Naive thymus-derived CD4-positive, alpha-beta T cell (primary cell): Measurements from ENCODE around the gene AFG3L2. TPM values are rescaled to one million over a fixed set of nuclear protein-coding genes. Genes with fewer than 3 reads are reported as not detected.
"Not testable (repeated sequence)": the region's sequence is repeated elsewhere in the genome, so short reads cannot be mapped to it uniquely, and the experiment has no call there.

Source experiments
- ATAC-seq: fragments of 150-1000 bp; cut with Tn5 transposase; 2 replicates; pipeline ENCODE4 v1.10.0; 2021; ENCODE audit warnings: mild to moderate bottlenecking, moderate library complexity
- CTCF ChIA-PET: fragments of 350-600 bp; sonication (Branson Sonifier 250); formaldehyde crosslinking; loops from one replicate; lab custom pipeline; 2021; ENCODE audit warnings: antibody characterized with exemption; lab: Charles Lee
- POLR2A ChIA-PET: fragments of 350-600 bp; sonication (Branson Sonifier 250); formaldehyde crosslinking; loops from one replicate; lab custom pipeline; 2021; ENCODE audit warnings: antibody characterized with exemption, inconsistent platforms; lab: Charles Lee
- DNase-seq, 9 donors: peaks; one replicate each; pipeline versions ENCODE4 v3.0.0 to v3.0.0-alpha.2; 2020 to 2022; ENCODE audit warnings: mixed read lengths in 1 of 9
- H3K27ac ChIP-seq: one replicate; pipeline ENCODE4 v1.7.0; 2013; ENCODE audit warnings: mild to moderate bottlenecking, low read depth, low read length, moderate library complexity
- H3K27me3 ChIP-seq, 2 donors: one replicate each; pipeline ENCODE4 v1.7.0; 2013; ENCODE audit warnings: low read length in 2 of 2, mild to moderate bottlenecking in 2 of 2, moderate library complexity in 2 of 2; ENCODE audit not compliant: control insufficient read depth in 2 of 2, insufficient read depth in 2 of 2
- H3K36me3 ChIP-seq, 3 experiments: 1 replicate in 2 of 3; 2 replicates in 1 of 3; pipeline ENCODE4 v1.7.0; 2013; ENCODE audit warnings: low read length in 3 of 3, mild to moderate bottlenecking in 3 of 3, moderate library complexity in 1 of 3; ENCODE audit not compliant: insufficient read depth in 3 of 3, control insufficient read depth in 2 of 3
- H3K4me1 ChIP-seq, 2 donors: one replicate each; pipeline ENCODE4 v1.7.0; 2013; ENCODE audit warnings: low read length in 2 of 2, mild to moderate bottlenecking in 2 of 2, moderate library complexity in 1 of 2; ENCODE audit not compliant: control insufficient read depth in 2 of 2, insufficient read depth in 2 of 2
- H3K4me3 ChIP-seq: 2 replicates; pipeline ENCODE4 v1.7.0; 2013; ENCODE audit warnings: mild to moderate bottlenecking, low read length
- H3K9me3 ChIP-seq, 3 experiments: 1 replicate in 2 of 3; 2 replicates in 1 of 3; pipeline ENCODE4 v1.7.0; 2013; ENCODE audit warnings: low read length in 3 of 3; ENCODE audit not compliant: control insufficient read depth in 2 of 3
- H3K27ac Mint-ChIP-seq, 9 donors: one replicate each; pipeline ENCODE4 v1.8.0; 2020 to 2022; ENCODE audit warnings: mixed read lengths in 9 of 9, mild to moderate bottlenecking in 8 of 9, moderate library complexity in 5 of 9, inconsistent platforms in 2 of 9
- H3K27me3 Mint-ChIP-seq, 5 donors: one replicate each; pipeline ENCODE4 v1.8.0; 2021 to 2022; ENCODE audit warnings: mixed read lengths in 5 of 5, mild to moderate bottlenecking in 1 of 5
- H3K36me3 Mint-ChIP-seq, 5 donors: one replicate each; pipeline ENCODE4 v1.8.0; 2020 to 2022; ENCODE audit warnings: mixed read lengths in 5 of 5, mild to moderate bottlenecking in 3 of 5, inconsistent platforms in 1 of 5
- H3K4me1 Mint-ChIP-seq, 7 donors: one replicate each; pipeline ENCODE4 v1.8.0; 2020 to 2022; ENCODE audit warnings: mixed read lengths in 7 of 7, mild to moderate bottlenecking in 3 of 7, inconsistent platforms in 1 of 7
- H3K4me3 Mint-ChIP-seq, 10 donors: one replicate each; pipeline ENCODE4 v1.8.0; 2020 to 2022; ENCODE audit warnings: mild to moderate bottlenecking in 10 of 10, mixed read lengths in 10 of 10, moderate library complexity in 6 of 10, inconsistent platforms in 2 of 10
- H3K9me3 Mint-ChIP-seq, 11 donors: one replicate each; pipeline ENCODE4 v1.8.0; 2020 to 2022; ENCODE audit warnings: mixed read lengths in 11 of 11, mild to moderate bottlenecking in 4 of 11, inconsistent platforms in 1 of 11, moderate library complexity in 1 of 11
- intact Hi-C, 2 donors: fragments of 100-400 bp; cut with micrococcal nuclease; formaldehyde crosslinking; loops; one replicate each; pipeline ENCODE4 v1.15.1; 2023
- polyA plus RNA-seq, 2 donors: library from polyadenylated mRNA; unstranded; fragments of 300-500 nt; fragmentation: Illumina TruSeq; gene quantifications; one replicate each; pipeline ENCODE4 v1.2.3, GENCODE V29; 2021
- total RNA-seq, 6 experiments: library from RNA in 5 of 6; stranded (reverse) in 5 of 6; gene quantifications; 1 replicate in 5 of 6; 2 replicates in 1 of 6; pipeline ENCODE4 v1.2.3 and lab custom pipeline; 2021 to 2026

Gene AFG3L2
- total and polyA plus RNA-seq, 7 experiments from 2014 or later: 26.3 to 42.3 (median 32.0) TPM

- intact Hi-C loops: loop anchor here in 1 of 2 donors (1.0 kb wide), 1 partner anchor 14 kb away; the partner anchor contains the start of gene PRELID3A
- DNase-seq: no peak
- no peaks in the 10 kb centered on the region for H3K4me1 ChIP-seq
- peak overlapping the region; percentile 34 to 94 (median 76) for H3K4me3 Mint-ChIP-seq
- no peak for ATAC-seq
- H3K27me3 Mint-ChIP-seq: peaks cover 3 to 18% (median 16%) of the 10 kb centered on the region in 5 donors
- peaks cover 0 to 3% of the 10 kb centered on the region in 2 donors for H3K27me3 ChIP-seq
- no peak overlapping the region for H3K27ac ChIP-seq
- no peaks in the 10 kb centered on the region for H3K9me3 Mint-ChIP-seq
- CTCF ChIA-PET: no interaction called here
- H3K9me3 ChIP-seq: no peaks in the 10 kb centered on the region
- peaks cover 4 to 13% (median 8%) of the 10 kb centered on the region in 7 donors for H3K4me1 Mint-ChIP-seq
- POLR2A ChIA-PET: no interaction called here
- no peaks in the 10 kb centered on the region for H3K36me3 ChIP-seq
- peak overlapping the region in 1 of 9 donors; percentile 74 for H3K27ac Mint-ChIP-seq
- H3K4me3 ChIP-seq: no peak overlapping the region
- H3K36me3 Mint-ChIP-seq: no peaks in the 10 kb centered on the region
These were observed 43.9 kb upstream of the AFG3L2 start for GRCh38 chr18:12420821-12421421.

GRCh38 chr18:12417687-12418086 lies 40.7 kb upstream of the AFG3L2 start:
- ChIA-PET POLR2A (interaction anchor here (0.6 kb wide), 1 partner anchor 10 kb away, joined by 3 read pairs; no protein-coding TSS in a partner anchor), CTCF (interaction anchor here (0.6 kb wide), 1 partner anchor 568 kb away, joined by 4 read pairs; no protein-coding TSS in a partner anchor)
- Histone ChIP-seq H3K27me3 (peaks cover 0 to 3% of the 10 kb centered on the region in 2 donors), H3K9me3 (no peaks in the 10 kb centered on the region), H3K27ac (no peak overlapping the region), H3K4me3 (no peak overlapping the region), H3K4me1 (no peaks in the 10 kb centered on the region), H3K36me3 (no peaks in the 10 kb centered on the region)
- no peaks in the 10 kb centered on the region for H3K36me3 Mint-ChIP-seq
- no peaks in the 10 kb centered on the region for H3K9me3 Mint-ChIP-seq
- ATAC-seq: no peak
- H3K27me3 Mint-ChIP-seq: peaks cover 3 to 10% (median 8%) of the 10 kb centered on the region in 5 donors
- no peak overlapping the region for H3K4me3 Mint-ChIP-seq
- peaks cover 4 to 13% (median 8%) of the 10 kb centered on the region in 7 donors for H3K4me1 Mint-ChIP-seq
- DNase-seq: no peak
- H3K27ac Mint-ChIP-seq: no peak overlapping the region
- intact Hi-C loops: no loop called here

- ATAC-seq: no peak
- peaks cover 3 to 4% (median 3%) of the 10 kb centered on the region in 5 donors for H3K27me3 Mint-ChIP-seq
- Histone ChIP-seq H3K9me3 (no peaks in the 10 kb centered on the region), H3K36me3 (no peaks in the 10 kb centered on the region), H3K27ac (no peak overlapping the region), H3K27me3 (peaks cover 0 to 3% of the 10 kb centered on the region in 2 donors), H3K4me1 (no peaks in the 10 kb centered on the region), H3K4me3 (no peak overlapping the region)
- H3K36me3 Mint-ChIP-seq: no peaks in the 10 kb centered on the region
- H3K4me1 Mint-ChIP-seq: peaks cover 3 to 12% (median 5%) of the 10 kb centered on the region in 7 donors
- CTCF ChIA-PET: no interaction called here
- H3K27ac Mint-ChIP-seq: no peak overlapping the region
- no peaks in the 10 kb centered on the region for H3K9me3 Mint-ChIP-seq
- intact Hi-C loops: no loop called here
- H3K4me3 Mint-ChIP-seq: no peak overlapping the region
- POLR2A ChIA-PET: no interaction called here
- DNase-seq: no peak
These were observed 39.2 kb upstream of the AFG3L2 start for GRCh38 chr18:12416098-12416729.

GRCh38 chr18:12411456-12411855 lies 34.4 kb upstream of the AFG3L2 start:
- intact Hi-C loops: no loop called here
- no peaks in the 10 kb centered on the region for H3K9me3 ChIP-seq
- no peaks in the 10 kb centered on the region for H3K36me3 Mint-ChIP-seq
- no peak overlapping the region for H3K27ac Mint-ChIP-seq
- ChIA-PET POLR2A (no interaction called here), CTCF (no interaction called here)
- no peak for ATAC-seq
- H3K4me1 ChIP-seq: peaks cover 5 to 10% of the 10 kb centered on the region in 2 donors
- no peaks in the 10 kb centered on the region for H3K27me3 ChIP-seq
- peaks cover 0 to 10% (median under 1%) of the 10 kb centered on the region in 5 donors for H3K27me3 Mint-ChIP-seq
- no peaks in the 10 kb centered on the region for H3K36me3 ChIP-seq
- H3K4me3 ChIP-seq: no peak overlapping the region
- H3K4me1 Mint-ChIP-seq: peaks cover 2 to 18% (median 16%) of the 10 kb centered on the region in 7 donors
- H3K9me3 Mint-ChIP-seq: no peaks in the 10 kb centered on the region
- no peak overlapping the region for H3K4me3 Mint-ChIP-seq
- H3K27ac ChIP-seq: no peak overlapping the region
- no peak for DNase-seq

- not testable (repeated sequence) for H3K9me3 Mint-ChIP-seq
These were observed 33.7 kb upstream of the AFG3L2 start for GRCh38 chr18:12410747-12411146.

GRCh38 chr18:12410081-12410481 lies 33.1 kb upstream of the AFG3L2 start:
- ChIA-PET CTCF (no interaction called here), POLR2A (no interaction called here)
- DNase-seq (no peak), ATAC-seq (no peak)
- no peaks in the 10 kb centered on the region for H3K9me3 ChIP-seq
- peaks cover 0 to 24% (median 13%) of the 10 kb centered on the region in 5 donors for H3K27me3 Mint-ChIP-seq
- H3K36me3 Mint-ChIP-seq: no peaks in the 10 kb centered on the region
- H3K4me1 ChIP-seq: peaks cover 9 to 13% of the 10 kb centered on the region in 2 donors
- no peaks in the 10 kb centered on the region for H3K36me3 ChIP-seq
- peak overlapping the region in 1 of 9 donors; percentile 22 for H3K27ac Mint-ChIP-seq
- no peaks in the 10 kb centered on the region for H3K9me3 Mint-ChIP-seq
- no peaks in the 10 kb centered on the region for H3K27me3 ChIP-seq
- no peak overlapping the region for H3K4me3 Mint-ChIP-seq
- H3K4me3 ChIP-seq: no peak overlapping the region
- peaks cover 10 to 29% (median 24%) of the 10 kb centered on the region in 7 donors for H3K4me1 Mint-ChIP-seq
- no peak overlapping the region for H3K27ac ChIP-seq
- intact Hi-C loops: no loop called here

More at GRCh38 chr18:12410747-12411146, 33.7 kb upstream of the AFG3L2 start:
- CTCF ChIA-PET, H3K36me3 ChIP-seq, H3K36me3 Mint-ChIP-seq, ATAC-seq, DNase-seq, H3K4me3 ChIP-seq, H3K4me3 Mint-ChIP-seq, H3K9me3 ChIP-seq, intact Hi-C loops, H3K27ac ChIP-seq, POLR2A ChIA-PET, H3K27me3 ChIP-seq, H3K27ac Mint-ChIP-seq: not testable (repeated sequence)
- H3K27me3 Mint-ChIP-seq: peaks cover 0 to 17% (median 7%) of the 10 kb centered on the region in 5 donors
- peaks cover 9 to 13% of the 10 kb centered on the region in 2 donors for H3K4me1 ChIP-seq
- H3K4me1 Mint-ChIP-seq: peaks cover 8 to 25% (median 22%) of the 10 kb centered on the region in 7 donors
